DMS153 treated with DMSO at 0.1 percent for 48 hours (cell line): ENCODE results near the gene TLCD2.
"Not testable (repeated sequence)": the region's sequence is repeated elsewhere in the genome, so short reads cannot be mapped to it uniquely, and the experiment has no call there.

Experiments used
- DNase-seq: peaks from one replicate; lab custom pipeline; 2025; ENCODE audit not compliant: unreplicated experiment; lab: John Stamatoyannopoulos, UW

TLCD2 gene, protein sequence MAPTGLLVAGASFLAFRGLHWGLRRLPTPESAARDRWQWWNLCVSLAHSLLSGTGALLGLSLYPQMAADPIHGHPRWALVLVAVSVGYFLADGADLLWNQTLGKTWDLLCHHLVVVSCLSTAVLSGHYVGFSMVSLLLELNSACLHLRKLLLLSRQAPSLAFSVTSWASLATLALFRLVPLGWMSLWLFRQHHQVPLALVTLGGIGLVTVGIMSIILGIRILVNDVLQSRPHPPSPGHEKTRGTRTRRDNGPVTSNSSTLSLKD

DNA sequence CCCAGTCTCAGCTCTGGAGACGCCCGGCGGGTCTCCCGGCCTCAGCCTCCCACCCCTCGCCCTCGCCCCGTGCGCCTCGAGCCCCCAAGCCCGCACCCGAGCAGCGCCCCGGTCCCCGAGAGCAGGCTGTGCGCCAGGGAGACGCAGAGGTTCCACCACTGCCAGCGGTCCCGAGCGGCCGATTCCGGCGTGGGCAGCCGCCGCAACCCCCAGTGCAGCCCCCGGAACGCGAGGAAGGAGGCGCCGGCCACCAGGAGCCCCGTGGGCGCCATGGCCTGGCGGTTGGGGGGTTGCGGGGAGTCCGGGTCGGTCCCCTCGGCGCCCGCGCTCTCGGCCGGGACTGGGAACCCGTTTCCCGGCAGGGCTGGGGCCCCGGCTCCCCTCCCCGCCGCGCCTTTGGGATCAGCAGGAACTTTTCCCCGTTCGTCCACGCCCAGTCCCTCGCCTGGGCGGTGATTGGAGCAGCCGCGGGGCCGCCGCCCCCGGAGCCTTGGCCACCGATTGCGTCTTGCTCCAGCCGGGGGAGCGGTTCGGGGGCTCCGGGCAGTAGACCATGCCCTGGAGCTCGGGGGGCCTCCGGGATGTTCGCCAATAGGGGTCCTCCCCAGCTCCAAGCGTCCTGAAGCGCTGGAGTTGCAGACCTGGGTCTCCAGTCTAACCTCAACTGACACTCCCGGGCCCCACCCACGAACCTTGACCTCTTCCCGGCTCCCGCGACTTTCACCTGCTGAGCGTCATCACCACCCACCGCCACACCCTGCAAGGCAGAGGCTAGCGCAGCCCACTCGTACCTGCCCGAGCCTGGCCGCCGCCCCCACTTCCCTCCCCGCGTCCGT is at the start of gene TLCD2:
Gene TLCD2, minus strand, starts transcription at position 407 of the 836 bp plus-strand sequence. Its CDS starts 135 bp downstream, at position 272.
- no peak for DNase-seq

DNA sequence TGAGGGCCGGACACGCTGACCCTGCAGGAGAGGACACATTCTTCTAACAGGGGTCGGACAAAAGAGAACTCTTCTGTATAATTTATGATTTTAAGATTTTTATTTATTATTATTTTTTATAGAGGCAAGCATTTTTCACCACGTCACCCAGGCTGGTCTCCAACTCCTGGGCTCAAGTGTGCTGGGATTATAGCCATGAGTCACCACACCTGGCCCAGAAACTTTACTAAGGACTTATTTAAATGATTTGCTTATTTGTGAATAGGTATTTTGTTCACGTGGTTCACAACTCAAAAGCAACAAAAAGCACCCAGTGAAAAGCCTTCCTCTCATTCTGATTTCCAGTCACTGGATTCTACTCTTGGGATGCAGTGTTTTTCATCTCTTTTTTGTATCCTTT is 49.4 kb upstream of the TLCD2 start:
- DNase-seq, result no peak

DNA sequence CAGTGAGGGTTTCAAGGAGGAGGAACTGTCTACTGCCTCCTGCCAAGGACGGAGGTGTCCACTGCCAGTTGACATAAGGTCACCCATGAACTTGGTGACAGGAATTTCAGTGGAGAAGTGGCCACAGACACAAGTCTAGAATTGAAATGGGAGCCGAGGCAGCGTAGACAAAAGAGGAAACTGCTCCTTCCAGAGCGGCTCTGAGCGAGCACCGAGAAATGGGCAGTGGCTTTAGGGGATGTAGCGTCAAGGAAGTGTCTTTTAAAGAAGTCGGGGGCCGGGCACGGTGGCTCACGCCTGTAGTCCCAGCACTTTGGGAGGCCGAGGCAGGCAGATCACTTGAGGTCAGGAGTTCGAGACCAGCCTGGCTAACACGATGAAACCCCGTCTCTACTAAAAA is 48.6 kb upstream of the TLCD2 start:
- no peak for DNase-seq

DNA sequence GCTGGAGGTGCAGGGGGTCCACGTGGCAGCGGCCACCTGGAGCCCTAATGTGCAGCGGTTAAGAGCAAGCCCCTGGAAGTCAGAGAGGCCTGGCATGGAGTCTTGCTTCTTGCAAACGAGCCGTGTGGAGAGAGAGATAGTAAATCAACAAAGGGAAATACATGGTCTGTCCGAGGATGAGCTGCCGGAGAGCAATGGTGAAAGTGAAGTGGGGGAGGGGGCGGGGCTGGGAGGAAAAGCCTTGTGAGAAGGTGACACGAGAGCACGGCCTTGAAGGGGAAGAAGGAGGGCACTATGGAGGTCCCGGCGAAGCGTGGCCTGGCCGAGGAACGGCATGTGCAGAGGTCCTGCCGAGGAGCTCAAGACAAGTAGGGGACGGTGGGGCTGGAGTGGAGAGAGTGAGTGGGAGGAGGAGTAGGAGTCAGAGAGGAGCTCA is 45.7 kb upstream of the TLCD2 start:
- DNase-seq, result no peak

DNA sequence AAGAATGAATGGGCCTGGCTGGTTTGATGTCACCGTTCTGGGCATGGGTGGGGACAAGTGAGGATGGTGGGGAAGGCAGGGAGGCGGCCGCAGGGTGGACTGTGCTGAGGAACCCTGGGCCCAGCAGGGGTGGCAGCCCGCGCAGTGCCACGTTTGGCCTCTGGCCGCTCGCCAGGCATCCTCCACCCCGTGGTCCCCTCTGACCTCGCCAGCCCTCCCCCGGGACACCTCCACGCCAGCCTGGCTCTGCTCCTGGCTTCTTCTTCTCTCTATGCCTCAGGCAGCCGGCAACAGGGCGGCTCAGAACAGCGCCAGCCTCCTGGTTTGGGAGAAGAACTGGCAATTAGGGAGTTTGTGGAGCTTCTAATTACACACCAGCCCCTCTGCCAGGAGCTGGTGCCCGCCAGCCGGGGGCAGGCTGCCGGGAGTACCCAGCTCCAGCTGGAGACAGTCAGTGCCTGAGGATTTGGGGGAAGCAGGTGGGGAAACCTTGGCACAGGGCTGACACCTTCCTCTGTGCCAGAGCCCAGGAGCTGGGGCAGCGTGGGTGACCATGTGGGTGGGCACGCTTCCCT is 45.2 kb upstream of the TLCD2 start:
- no peak for DNase-seq

DNA sequence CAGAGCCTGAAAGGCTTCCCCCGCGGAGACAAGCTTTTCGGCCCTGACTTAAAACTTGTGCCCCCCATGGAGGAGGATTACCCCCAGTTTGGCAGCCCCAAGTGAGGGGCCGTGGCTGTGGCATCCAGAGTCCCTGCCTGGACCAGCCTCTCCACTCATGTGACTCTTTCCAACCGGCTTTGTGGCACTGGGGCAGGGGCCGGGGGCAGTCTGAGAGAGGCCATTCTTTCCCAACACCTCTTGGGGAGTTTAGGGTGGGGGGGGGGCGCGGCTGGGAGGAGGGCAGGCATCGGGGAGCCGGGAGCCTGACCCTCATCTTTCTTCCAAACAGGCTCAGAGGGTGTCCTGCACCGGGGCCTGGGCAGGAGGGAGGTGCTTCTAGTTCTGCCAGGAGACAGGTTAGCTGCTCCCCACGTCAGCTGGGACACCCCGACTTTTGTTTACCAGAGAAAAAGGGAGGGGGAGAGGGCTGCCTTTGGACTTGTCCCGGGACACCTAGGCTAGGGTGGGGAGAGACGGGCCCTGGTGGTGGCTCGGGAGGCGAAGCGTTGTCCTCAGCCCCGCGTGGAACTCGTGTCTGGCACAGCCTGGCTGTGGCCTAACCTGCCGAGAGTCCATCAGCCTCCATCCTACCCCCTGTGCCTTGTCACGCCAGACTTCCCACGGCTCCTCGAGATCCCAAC is 44.4 kb upstream of the TLCD2 start:
- no peak for DNase-seq

DNA sequence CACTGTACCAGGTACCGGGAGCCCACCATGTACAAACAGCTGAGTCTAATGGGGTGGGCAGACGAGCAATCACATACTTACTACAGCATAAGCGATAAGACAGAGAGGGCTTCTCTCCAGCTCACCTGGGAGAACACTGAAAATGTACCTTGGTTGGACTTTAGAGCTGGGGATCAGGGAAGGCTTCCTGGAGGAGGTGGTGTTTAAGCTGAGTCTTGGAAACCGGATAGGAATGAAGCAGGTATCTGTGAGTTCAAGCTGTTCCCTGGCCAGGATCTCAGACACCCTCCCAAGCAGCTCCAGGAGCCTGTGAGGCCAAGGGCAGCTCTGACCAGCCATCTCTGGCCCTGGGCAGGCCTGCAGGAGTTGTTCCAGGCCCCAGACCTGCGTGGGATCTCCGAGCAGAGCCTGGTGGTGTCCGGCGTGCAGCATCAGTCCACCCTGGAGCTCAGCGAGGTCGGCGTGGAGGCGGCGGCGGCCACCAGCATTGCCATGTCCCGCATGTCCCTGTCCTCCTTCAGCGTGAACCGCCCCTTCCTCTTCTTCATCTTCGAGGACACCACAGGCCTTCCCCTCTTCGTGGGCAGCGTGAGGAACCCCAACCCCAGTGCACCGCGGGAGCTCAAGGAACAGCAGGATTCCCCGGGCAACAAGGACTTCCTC is 43.7 kb upstream of the TLCD2 start:
- DNase-seq, result no peak

DNA sequence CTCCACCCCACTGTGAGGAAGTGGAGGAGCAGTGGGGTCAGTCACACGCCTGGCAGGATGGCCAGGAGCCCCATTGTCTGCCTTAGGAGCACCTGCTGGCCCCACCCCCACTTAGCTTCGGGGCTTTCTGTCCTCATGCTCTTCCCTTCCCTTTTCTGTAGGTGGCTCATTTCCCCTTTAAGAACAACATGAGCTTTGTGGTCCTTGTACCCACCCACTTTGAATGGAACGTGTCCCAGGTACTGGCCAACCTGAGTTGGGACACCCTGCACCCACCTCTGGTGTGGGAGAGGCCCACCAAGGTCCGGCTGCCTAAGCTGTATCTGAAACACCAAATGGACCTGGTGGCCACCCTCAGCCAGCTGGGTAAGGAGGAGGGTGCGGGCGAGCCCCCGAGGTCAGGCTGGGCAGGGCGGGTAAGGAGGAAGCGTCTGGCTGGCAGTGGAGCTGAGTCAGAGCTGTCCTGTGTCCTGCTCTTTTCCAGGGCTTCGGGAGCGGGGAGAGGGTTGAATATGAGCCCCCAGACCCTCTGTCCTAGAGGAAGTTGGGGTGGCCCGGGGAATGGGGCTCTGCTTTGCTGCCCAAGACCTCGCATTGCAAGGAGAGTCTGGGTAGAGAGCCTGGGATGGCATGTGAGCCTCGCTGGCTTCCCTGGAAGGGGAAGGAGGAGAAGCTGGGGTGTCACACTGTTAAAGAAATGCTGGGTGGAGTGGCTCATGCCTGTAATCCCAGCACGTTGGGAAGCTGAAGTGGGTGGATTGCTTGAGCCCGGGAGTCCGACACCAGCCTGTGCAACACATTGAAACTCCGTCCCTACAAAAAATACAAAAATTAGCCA is 42.5 kb upstream of the TLCD2 start:
- peak; percentile 25 for DNase-seq

DNA sequence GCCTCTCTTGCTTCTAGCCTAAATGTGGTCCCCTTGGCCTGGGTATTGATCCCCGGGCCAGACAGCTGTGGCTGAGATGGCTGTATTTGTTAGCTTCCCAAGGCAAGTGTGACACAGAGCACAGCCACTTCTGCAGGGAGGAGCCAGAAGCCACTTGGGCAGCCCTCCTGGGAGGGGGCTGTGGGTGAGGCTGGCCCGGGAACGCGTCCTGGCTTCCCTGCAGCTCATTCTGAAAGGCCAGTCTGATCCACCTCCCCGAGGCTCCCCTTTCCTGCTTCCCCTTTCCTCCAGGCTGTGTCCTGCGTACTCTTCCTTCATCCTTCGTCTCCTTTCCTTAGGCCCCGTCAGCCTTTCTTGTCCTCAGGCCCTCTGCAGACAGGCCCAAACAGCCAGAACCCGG is 40.5 kb upstream of the TLCD2 start:
- no peak for DNase-seq

DNA sequence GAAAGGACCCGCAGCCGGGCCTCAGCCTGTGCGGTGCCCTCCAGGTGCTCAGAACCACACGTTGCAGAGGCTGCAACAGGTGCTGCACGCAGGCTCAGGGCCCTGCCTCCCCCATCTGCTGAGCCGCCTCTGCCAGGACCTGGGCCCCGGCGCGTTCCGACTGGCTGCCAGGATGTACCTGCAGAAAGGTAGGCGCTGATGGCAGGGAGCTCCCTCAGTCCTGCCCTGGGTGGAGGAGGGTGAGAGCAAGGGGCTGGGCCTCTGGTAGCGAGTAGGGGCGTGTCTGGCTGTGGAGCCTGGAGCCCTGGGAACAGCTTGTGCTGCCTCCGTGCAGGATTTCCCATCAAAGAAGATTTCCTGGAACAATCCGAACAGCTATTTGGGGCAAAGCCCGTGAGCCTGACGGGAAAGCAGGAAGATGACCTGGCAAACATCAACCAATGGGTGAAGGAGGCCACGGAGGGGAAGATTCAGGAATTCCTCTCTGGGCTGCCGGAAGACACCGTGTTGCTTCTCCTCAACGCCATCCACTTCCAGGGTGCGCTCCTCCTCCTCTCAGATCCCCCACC is 36.9 kb upstream of the TLCD2 start:
- DNase-seq, result no peak

DNA sequence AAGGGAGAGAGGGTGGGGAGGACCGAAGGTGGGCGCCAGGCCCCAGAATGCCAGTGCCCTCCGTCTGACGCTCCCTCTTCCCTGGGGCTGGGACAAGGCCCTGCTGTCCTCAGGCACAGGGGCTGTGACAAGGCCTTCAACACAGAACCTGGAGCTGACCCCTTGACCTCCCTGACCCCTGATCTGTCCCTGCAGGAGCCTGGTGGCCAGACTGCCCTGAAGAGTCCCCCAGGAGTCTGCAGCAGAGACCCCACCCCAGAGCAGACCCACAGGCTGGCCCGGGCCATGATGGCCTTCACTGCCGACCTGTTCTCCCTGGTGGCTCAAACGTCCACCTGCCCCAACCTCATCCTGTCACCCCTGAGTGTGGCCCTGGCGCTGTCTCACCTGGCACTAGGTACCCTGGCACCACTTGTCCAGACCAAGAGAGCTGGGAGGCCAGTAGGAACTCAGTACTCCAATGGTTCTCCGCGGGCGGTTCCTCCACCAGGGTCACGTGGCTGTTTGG is 35.4 kb upstream of the TLCD2 start:
- no peak for DNase-seq

DNA sequence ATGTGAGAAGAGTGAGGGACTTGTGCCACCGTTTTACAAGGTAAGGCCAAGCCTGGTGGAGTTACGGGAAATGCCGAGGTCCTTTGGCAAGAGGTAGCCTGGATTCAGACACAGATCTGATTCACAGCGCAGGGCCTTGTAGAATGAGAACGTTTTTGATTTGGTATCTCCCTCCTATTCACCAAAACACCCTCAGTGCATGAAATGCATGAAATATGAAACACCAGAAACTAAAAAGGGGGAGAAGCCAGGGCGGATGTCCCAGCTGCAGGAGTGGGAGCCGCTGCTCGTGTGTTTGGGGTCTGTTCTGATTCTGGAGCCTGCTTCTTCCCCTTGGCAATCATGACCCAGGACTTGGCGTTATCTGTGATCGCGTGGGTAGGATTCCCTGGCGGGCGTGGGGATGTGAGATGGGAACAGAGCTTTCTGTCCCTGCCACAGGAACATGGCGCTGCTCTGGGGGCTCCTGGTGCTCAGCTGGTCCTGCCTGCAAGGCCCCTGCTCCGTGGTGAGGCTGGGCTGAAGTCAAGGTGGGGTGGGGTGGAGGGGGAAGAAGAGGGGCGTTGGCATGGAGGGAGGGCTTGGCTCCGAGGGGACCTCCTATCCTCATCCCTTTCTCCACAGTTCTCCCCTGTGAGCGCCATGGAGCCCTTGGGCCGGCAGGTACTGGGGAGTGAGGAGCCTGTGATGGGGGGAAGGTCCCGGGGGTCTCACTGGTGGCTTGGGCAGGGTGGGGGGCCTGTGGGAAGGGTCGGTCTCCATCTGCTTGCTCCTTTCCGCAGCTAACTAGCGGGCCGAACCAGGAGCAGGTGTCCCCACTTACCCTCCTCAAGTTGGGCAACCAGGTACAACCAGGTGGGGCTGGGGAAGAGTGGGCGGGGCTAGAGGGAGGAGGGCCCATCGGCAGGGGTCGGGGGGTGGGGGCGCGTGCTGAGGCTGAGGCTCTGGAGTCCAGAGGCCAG is 34.7 kb upstream of the TLCD2 start:
- DNase-seq, result no peak

DNA sequence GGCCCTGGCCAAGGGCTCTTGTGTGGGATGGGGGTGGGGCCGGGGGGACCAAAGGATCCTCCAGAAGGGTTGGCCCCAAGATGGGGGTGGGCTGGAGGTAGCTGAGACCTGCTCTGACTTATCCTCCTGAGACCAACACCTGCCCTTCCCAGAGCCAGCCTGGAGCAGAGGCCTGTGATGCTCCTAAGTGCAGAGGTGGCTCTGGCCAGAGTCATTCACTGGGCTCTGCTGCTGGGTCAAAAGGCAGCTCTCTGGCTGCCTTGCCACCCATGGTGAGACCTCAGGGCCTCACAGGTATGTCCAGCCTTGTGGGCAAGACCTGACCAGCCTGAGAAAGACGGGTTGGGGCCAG is 32.9 kb upstream of the TLCD2 start:
- DNase-seq, result no peak

DNA sequence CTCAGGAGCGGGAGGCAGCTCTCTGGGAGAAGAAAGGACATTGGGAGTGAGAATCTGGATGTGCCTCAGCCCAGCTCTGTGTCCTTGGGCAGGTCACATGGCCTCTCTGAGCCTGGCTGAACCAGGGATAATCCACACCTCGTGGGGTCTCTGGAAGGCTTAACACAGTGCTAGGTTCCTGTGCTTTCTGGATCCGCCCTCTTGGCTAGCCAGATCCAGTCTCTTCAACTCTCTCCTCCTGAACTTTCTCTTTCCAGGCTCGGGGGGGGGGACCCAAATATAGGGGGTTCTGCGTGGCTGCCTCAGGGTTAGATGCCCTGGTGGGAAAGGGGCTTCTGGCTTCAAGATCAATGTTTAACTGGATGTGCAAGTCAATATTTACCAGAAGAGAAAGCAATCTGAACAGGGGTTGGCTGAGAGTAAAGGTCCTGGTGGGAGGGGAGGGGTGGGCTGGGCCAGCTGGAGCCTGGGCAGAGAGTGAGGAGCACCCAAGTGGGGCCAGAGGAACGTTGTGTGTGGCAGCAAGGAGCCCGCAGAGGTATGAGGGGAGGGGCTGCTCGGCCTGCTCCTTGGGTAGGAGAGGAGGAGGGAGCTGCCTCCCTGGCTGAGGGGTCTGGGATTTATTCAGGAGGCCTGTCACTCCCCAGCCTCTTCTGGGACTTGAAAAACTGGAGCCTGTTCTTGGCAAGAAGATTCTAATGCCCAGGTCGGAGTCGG is 32.4 kb upstream of the TLCD2 start, which contains the start of gene SERPINF2:
Gene SERPINF2, plus strand, starts transcription at position 501 of the 717 bp plus-strand sequence. CDS start 2,125 bp downstream, outside the sequence.
- DNase-seq, result no peak

DNA sequence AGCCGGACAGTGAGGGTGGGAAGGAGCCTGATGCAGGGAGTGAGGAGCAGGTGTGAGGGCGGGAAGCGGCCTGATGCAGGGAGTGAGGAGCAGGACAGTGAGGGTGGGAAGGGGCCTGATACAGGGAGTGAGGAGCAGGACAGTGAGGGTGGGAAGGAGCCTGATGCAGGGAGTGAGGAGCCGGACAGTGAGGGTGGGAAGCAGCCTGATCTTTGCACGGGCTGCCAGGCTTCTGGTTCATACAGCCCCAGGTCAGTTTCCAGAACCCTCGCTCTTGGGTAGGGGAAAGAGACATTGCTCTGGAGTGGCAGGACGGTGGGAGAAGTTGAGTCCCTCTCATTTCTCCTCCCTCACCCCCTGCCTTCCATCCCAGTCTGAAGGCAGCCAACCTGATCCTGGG is 31.7 kb upstream of the TLCD2 start:
- DNase-seq, result not testable (repeated sequence)

DNA sequence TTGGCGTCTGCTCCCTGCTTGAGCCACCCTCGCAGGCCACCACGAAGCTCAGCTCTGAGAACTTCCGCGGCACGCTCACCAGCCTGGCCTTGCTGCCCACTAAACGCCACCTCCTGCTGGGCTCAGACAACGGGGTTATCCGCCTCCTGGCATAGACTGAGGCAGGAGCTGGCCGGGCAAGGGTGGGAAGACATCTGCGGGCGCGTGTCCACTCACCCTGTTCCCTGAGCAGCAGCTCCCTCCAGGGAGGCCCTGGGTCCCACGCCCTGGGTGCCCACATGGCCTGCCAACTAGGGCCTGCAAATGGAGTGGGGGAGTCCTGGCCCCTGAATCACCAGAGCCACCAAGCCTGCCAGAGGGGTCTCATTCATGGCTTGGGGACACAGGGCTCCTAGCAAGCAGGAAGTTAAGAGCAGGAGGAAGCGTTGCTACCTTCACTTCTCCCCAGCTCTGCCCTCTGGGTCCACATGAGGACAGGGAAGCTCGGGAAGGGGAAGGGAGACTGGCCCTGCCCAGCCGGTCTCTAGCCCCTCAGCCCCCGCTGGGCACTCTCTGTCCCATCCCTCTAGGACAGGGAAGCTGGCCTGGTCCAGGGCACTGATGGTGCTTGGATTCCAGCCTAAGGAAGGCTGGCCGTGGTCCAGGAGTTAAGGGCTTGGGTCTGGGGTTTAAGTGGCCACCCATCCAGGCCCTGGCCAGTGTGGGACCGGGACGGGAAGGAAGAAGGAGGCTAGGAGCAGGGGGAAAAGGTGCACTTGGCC is 27.5 kb upstream of the TLCD2 start:
- no peak for DNase-seq
